HUES6 (cell line): ENCODE measurements around the gene TMEM156.
"Not testable (repeated sequence)": the region's sequence is repeated elsewhere in the genome, so short reads cannot be mapped to it uniquely, and the experiment has no call there.

ENCODE experiments used
- H3K27ac ChIP-seq: 2 replicates; pipeline ENCODE4 v1.7.0; 2013; ENCODE audit warnings: low read depth, mild to moderate bottlenecking, low read length, inconsistent platforms
- H3K27me3 ChIP-seq: 2 replicates; pipeline ENCODE4 v1.6.1; 2013; ENCODE audit warnings: low read length; ENCODE audit not compliant: control insufficient read depth, insufficient read depth
- H3K36me3 ChIP-seq: 2 replicates; pipeline ENCODE4 v1.6.1; 2013; ENCODE audit warnings: low read length; ENCODE audit not compliant: control insufficient read depth, insufficient read depth
- H3K4me1 ChIP-seq: 2 replicates; pipeline ENCODE4 v1.6.1; 2013; ENCODE audit warnings: low read length; ENCODE audit not compliant: control insufficient read depth, insufficient read depth
- H3K4me3 ChIP-seq: 2 replicates; pipeline ENCODE4 v1.5.1; 2013; ENCODE audit warnings: low read depth, low read length
- H3K9ac ChIP-seq: one replicate; pipeline ENCODE4 v1.6.1; 2013; ENCODE audit warnings: mild to moderate bottlenecking, low read length
- H3K9me3 ChIP-seq: 2 replicates; pipeline ENCODE4 v1.6.1; 2013; ENCODE audit warnings: low read depth, low read length; ENCODE audit not compliant: control insufficient read depth, insufficient read depth

The TMEM156 gene

GRCh38 chr4:39024311-39024865 lies 7.8 kb downstream of the TMEM156 start:
- Histone ChIP-seq H3K27me3 (no peaks in the 10 kb centered on the region), H3K9ac (no peak overlapping the region), H3K9me3 (0 out of 2 replicates have a peak, but pooled peaks cover 4% of the 10 kb centered on the region), H3K4me3 (no peak overlapping the region), H3K36me3 (no peaks in the 10 kb centered on the region), H3K4me1 (no peaks in the 10 kb centered on the region), H3K27ac (no peak overlapping the region)

DNA sequence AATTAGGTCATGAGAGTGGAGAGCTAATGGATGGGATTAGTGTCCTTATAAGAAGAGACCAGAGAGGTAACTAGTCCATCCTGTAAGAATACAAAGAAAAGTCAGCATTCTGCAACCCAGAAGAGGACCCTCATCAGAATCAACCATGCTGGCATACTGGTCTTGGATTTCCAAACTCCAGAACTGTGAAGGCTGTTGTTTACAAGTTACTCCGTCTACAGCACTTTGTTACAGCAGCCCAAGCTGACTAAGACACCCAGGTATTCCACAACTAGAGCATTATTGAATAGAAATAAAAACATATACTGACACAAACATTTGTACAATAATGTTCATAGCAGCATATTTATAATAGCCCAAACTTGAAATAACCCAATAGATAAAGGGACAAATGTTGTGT lies 9.2 kb downstream of the TMEM156 start:
- H3K4me1 ChIP-seq = no peaks in the 10 kb centered on the region
- H3K36me3 ChIP-seq = no peaks in the 10 kb centered on the region
- no peak overlapping the region for H3K4me3 ChIP-seq
- H3K27ac ChIP-seq = no peak overlapping the region
- H3K27me3 ChIP-seq = no peaks in the 10 kb centered on the region
- H3K9me3 ChIP-seq = 0 out of 2 replicates have a peak, but pooled peaks cover 4% of the 10 kb centered on the region
- no peak overlapping the region for H3K9ac ChIP-seq

- Histone ChIP-seq H3K9me3 (0 out of 2 replicates have a peak, but pooled peaks cover 4% of the 10 kb centered on the region), H3K4me1 (no peaks in the 10 kb centered on the region), H3K9ac (no peak overlapping the region), H3K36me3 (no peaks in the 10 kb centered on the region), H3K27ac (no peak overlapping the region), H3K4me3 (no peak overlapping the region), H3K27me3 (no peaks in the 10 kb centered on the region)
These were observed 10.0 kb downstream of the TMEM156 start for GRCh38 chr4:39022241-39022640.

DNA sequence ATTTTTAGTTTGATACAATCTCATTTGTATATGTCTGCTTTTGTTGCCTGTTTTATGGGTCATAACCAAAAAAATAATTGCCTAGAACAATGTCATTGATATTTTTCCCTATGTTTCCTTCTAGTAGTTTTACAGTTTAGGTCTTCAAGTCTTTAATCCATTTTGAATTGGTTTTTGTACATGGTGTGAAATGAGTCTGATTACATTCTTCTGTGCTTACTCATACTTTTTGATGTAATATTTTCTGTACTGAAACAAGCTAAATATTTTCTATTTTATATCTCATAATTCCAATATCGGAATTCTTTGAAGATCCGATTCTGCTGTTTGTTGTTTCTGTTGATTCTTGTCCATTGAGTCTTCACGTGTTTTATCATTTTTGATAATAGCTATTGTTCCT lies 10.6 kb downstream of the TMEM156 start:
- no peak overlapping the region for H3K9ac ChIP-seq
- H3K4me3 ChIP-seq = no peak overlapping the region
- H3K9me3 ChIP-seq = 0 out of 2 replicates have a peak, but pooled peaks cover 4% of the 10 kb centered on the region
- no peak overlapping the region for H3K27ac ChIP-seq
- no peaks in the 10 kb centered on the region for H3K36me3 ChIP-seq
- no peaks in the 10 kb centered on the region for H3K27me3 ChIP-seq
- no peaks in the 10 kb centered on the region for H3K4me1 ChIP-seq

DNA sequence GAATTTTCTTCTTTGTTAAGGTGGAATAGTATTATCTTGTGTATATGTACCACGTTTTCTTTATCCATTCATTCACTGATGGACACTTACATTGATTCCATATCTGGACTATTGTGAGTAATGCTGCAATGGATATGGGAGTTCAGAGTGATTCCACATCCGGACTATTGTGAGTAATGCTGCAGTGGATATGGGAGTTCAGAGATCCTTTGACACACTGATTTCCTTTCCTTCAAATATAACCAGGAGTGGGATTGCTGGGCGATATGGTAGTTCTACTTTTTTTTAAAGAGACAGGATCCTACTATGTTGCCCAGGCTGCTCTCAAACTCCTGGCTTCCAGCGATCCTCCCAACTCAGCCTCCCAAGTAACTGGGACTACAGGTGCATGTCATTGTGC lies 12.1 kb downstream of the TMEM156 start:
- Histone ChIP-seq H3K9me3 (0 out of 2 replicates have a peak, but pooled peaks cover 7% of the 10 kb centered on the region), H3K4me1 (no peaks in the 10 kb centered on the region), H3K27me3 (no peaks in the 10 kb centered on the region)

GRCh38 chr4:39014028-39014427 lies 18.2 kb downstream of the TMEM156 start:
- Histone ChIP-seq H3K36me3 (no peaks in the 10 kb centered on the region), H3K4me1 (no peaks in the 10 kb centered on the region), H3K4me3 (no peak overlapping the region), H3K9ac (no peak overlapping the region), H3K9me3 (0 out of 2 replicates have a peak, but pooled peaks cover 4% of the 10 kb centered on the region), H3K27me3 (no peaks in the 10 kb centered on the region), H3K27ac (no peak overlapping the region)

More for the DNA sequence above, 12.1 kb downstream of the TMEM156 start:
- no peak overlapping the region for H3K4me3 ChIP-seq
- H3K27ac ChIP-seq = no peak overlapping the region
- no peaks in the 10 kb centered on the region for H3K36me3 ChIP-seq
- H3K9ac ChIP-seq = no peak overlapping the region

DNA sequence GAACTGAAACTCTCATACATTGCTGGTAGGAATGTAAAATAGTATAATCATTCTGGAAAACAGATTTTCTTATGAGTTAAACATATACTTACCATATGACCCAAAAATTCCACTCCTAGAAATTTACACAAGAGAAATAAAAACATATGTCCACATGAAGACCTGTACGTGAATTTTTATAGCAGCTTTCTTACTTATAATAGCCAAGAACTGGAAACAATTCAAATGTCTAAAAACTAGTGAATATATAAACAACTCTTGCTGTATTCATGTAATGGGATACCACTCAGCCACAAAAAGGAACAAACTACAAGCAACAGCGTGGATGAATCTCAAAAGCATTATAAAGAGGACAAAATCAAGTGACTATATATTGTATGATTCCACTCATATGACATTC lies 27.5 kb downstream of the TMEM156 start:
- Histone ChIP-seq H3K4me3 (no peak overlapping the region), H3K27ac (no peak overlapping the region), H3K9ac (no peak overlapping the region), H3K4me1 (no peaks in the 10 kb centered on the region), H3K9me3 (peaks cover 1% of the 10 kb centered on the region), H3K36me3 (no peaks in the 10 kb centered on the region), H3K27me3 (no peaks in the 10 kb centered on the region)

- not testable (repeated sequence) for H3K9me3 ChIP-seq, H3K27me3 ChIP-seq, H3K36me3 ChIP-seq, H3K27ac ChIP-seq, H3K4me3 ChIP-seq, H3K9ac ChIP-seq, H3K4me1 ChIP-seq
These were observed 30.2 kb downstream of the TMEM156 start for GRCh38 chr4:39002058-39002457.

GRCh38 chr4:38995660-38996005 lies 36.6 kb downstream of the TMEM156 start:
- Histone ChIP-seq H3K4me1 (no peaks in the 10 kb centered on the region), H3K9me3 (peaks cover 4% of the 10 kb centered on the region), H3K27me3 (no peaks in the 10 kb centered on the region), H3K9ac (no peak overlapping the region), H3K36me3 (no peaks in the 10 kb centered on the region), H3K4me3 (no peak overlapping the region), H3K27ac (no peak overlapping the region)

DNA sequence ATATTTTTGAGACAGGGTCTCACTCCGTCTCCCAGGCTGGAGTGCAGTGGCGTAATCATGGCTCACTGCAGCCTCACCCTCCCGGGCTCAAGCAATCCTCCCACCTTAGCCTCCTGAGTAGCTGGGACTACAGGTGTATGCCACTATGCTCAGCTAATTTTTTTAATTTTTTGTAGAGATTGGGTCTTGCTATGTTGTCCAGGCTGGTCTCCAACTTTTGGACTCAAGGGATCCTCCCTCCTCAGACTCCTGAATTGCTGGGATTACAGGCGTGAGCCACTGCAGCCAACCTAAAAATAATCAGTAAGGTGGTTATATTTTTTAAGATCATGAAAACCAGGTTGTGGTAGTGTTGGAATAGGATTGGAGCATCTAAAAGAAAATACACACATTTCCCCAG lies 38.1 kb downstream of the TMEM156 start:
- H3K9ac ChIP-seq = no peak overlapping the region
- H3K9me3 ChIP-seq = no peaks in the 10 kb centered on the region
- H3K4me3 ChIP-seq = no peak overlapping the region
- H3K27me3 ChIP-seq = no peaks in the 10 kb centered on the region
- no peaks in the 10 kb centered on the region for H3K4me1 ChIP-seq
- H3K27ac ChIP-seq = no peak overlapping the region
- no peaks in the 10 kb centered on the region for H3K36me3 ChIP-seq

- Histone ChIP-seq H3K9me3 (no peaks in the 10 kb centered on the region), H3K9ac (no peak overlapping the region)
These were observed 38.5 kb downstream of the TMEM156 start for GRCh38 chr4:38993683-38994082.

DNA sequence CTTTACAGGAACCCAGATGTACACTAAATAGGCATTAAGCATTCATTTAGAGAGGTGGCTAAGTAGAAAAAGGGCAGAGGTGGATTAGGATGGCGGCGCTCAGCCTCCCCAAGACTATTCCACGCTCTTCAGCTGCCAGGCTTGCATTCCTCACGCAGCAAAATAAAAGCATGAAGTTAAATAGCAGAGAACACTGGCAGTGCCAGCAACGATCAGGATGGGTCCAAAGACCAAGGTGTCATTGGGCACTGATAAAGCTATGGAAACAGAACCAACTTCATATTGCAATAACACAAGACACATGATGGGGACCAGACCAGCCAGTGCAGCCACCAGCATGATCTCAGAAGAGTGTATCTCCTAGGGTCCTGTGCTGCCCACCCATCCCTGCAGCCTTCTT lies 42.0 kb downstream of the TMEM156 start:
- H3K36me3 ChIP-seq = no peaks in the 10 kb centered on the region
- no peaks in the 10 kb centered on the region for H3K9me3 ChIP-seq
- no peak overlapping the region for H3K4me3 ChIP-seq
- 0 out of 2 replicates have a peak, but pooled peaks cover 4% of the 10 kb centered on the region for H3K4me1 ChIP-seq
- no peaks in the 10 kb centered on the region for H3K27me3 ChIP-seq
- no peak overlapping the region for H3K9ac ChIP-seq
- no peak overlapping the region for H3K27ac ChIP-seq

More at GRCh38 chr4:38993683-38994082, 38.5 kb downstream of the TMEM156 start:
- Histone ChIP-seq H3K27me3 (no peaks in the 10 kb centered on the region), H3K4me1 (no peaks in the 10 kb centered on the region), H3K36me3 (no peaks in the 10 kb centered on the region), H3K4me3 (no peak overlapping the region), H3K27ac (no peak overlapping the region)
